ENCODE results near the gene PTGER3. TPM values are rescaled to one million over a fixed set of nuclear protein-coding genes. Genes with fewer than 3 reads are reported as not detected.

PTGER3 gene
- total and polyA plus RNA-seq, 7 donors: 0.46 to 52.4 (median 26.8) TPM

GRCh38 chr1:71054281-71054731 lies 6.7 kb upstream of the PTGER3 start:
- intact Hi-C loops (cut with DNase I): loop anchor here (5.0 kb wide), 1 partner anchor 617 kb away; no protein-coding TSS in a partner anchor
- Histone ChIP-seq H3K27me3 (no peaks in the 10 kb centered on the region), H3K4me1 (no peaks in the 10 kb centered on the region), H3K27ac (no peak overlapping the region), H3K36me3 (peaks cover 0 to 16% (median 0%) of the 10 kb centered on the region in 4 donors), H3K4me3 (no peak overlapping the region), H3K9me3 (no peaks in the 10 kb centered on the region)
- DNase-seq: no peak
- TF ChIP-seq POLR2A (IDR thresholded peaks at IDR 0.05): no peak
- TF ChIP-seq POLR2AphosphoS5 (IDR thresholded peaks at IDR 0.05): peak in 2 of 4 donors; percentile 8 to 45
- 68 to 81% methylated on average over 15 of the region's 15 CpGs for WGBS, 2 donors

DNA sequence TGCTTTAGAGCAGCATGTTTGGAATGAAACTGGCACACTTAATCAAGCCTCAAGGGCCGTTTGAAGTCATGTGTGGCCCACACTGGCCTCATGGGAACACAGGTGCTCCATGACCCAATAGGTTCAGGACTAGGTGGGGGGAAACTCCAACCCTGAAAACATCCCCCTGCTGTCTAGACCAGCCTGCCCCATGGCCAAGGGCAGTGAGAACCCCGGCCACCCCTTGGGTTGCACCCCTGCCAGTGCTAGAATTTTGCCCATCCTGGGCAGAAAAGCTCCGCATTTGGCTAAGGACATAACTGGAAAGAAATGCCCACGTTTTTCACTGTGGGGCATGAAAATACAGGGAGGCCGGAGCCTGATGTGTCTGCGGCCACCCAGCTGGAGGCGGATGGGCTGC lies 6.1 kb upstream of the PTGER3 start:
- peaks cover 0 to 11% (median 0%) of the 10 kb centered on the region in 4 donors for H3K36me3 ChIP-seq
- no peak for DNase-seq
- TF ChIP-seq EP300 (IDR thresholded peaks at IDR 0.05) (no peak), POLR2AphosphoS5 (IDR thresholded peaks at IDR 0.05) (peak in 1 of 4 donors; percentile 18), POLR2A (IDR thresholded peaks at IDR 0.05) (no peak)
- TF ChIP-seq, protein P1, sequence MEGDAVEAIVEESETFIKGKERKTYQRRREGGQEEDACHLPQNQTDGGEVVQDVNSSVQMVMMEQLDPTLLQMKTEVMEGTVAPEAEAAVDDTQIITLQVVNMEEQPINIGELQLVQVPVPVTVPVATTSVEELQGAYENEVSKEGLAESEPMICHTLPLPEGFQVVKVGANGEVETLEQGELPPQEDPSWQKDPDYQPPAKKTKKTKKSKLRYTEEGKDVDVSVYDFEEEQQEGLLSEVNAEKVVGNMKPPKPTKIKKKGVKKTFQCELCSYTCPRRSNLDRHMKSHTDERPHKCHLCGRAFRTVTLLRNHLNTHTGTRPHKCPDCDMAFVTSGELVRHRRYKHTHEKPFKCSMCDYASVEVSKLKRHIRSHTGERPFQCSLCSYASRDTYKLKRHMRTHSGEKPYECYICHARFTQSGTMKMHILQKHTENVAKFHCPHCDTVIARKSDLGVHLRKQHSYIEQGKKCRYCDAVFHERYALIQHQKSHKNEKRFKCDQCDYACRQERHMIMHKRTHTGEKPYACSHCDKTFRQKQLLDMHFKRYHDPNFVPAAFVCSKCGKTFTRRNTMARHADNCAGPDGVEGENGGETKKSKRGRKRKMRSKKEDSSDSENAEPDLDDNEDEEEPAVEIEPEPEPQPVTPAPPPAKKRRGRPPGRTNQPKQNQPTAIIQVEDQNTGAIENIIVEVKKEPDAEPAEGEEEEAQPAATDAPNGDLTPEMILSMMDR (IDR thresholded peaks at IDR 0.05): no peak
- WGBS, 2 donors: 70 to 82% methylated on average over 7 of the region's 7 CpGs
- intact Hi-C loops (cut with DNase I): loop anchor here (5.0 kb wide), 1 partner anchor 616 kb away; no protein-coding TSS in a partner anchor
- no peaks in the 10 kb centered on the region for H3K4me1 ChIP-seq
- H3K4me3 ChIP-seq: no peak overlapping the region
- no peak overlapping the region for H3K27ac ChIP-seq
- no peaks in the 10 kb centered on the region for H3K9me3 ChIP-seq
- no peaks in the 10 kb centered on the region for H3K27me3 ChIP-seq

GRCh38 chr1:71053146-71053545 lies 5.5 kb upstream of the PTGER3 start:
- TF ChIP-seq POLR2AphosphoS5 (IDR thresholded peaks at IDR 0.05) (peak in 1 of 4 donors; percentile 28), POLR2A (IDR thresholded peaks at IDR 0.05) (no peak)
- no peak for DNase-seq
- Histone ChIP-seq H3K36me3 (peaks cover 0 to 5% (median 0%) of the 10 kb centered on the region in 4 donors), H3K4me3 (no peak overlapping the region), H3K27me3 (peaks cover 0 to 1% (median 0%) of the 10 kb centered on the region in 3 donors), H3K4me1 (peaks cover 0 to 6% (median under 1%) of the 10 kb centered on the region in 4 donors), H3K27ac (no peak overlapping the region), H3K9me3 (no peaks in the 10 kb centered on the region)
- intact Hi-C loops (cut with DNase I): loop anchor here (5.0 kb wide), 1 partner anchor 616 kb away; no protein-coding TSS in a partner anchor
- WGBS, 2 donors: 13 to 50% methylated on average over 1 of the region's 1 CpG

- H3K4me3 ChIP-seq: no peak overlapping the region
- TF ChIP-seq EP300 (IDR thresholded peaks at IDR 0.05): no peak
- TF ChIP-seq, protein P1 (IDR thresholded peaks at IDR 0.05): peak; percentile 50 to 82 (median 67)
- no peak overlapping the region for H3K27ac ChIP-seq
- no peaks in the 10 kb centered on the region for H3K9me3 ChIP-seq
- intact Hi-C loops (cut with DNase I): loop anchor here (1.0 to 10.0 kb wide), 4 partner anchors 95 to 613 kb away; no protein-coding TSS in a partner anchor
- H3K4me1 ChIP-seq: peaks cover 0 to 26% (median 18%) of the 10 kb centered on the region in 4 donors
- DNase-seq: no peak
- 0 to 2% methylated on average over 1 of the region's 1 CpG for WGBS, 2 donors
- no peaks in the 10 kb centered on the region for H3K36me3 ChIP-seq
- H3K27me3 ChIP-seq: peaks cover 3 to 18% (median 6%) of the 10 kb centered on the region in 3 donors
These were observed 2.5 kb upstream of the PTGER3 start for GRCh38 chr1:71049951-71050598.

DNA sequence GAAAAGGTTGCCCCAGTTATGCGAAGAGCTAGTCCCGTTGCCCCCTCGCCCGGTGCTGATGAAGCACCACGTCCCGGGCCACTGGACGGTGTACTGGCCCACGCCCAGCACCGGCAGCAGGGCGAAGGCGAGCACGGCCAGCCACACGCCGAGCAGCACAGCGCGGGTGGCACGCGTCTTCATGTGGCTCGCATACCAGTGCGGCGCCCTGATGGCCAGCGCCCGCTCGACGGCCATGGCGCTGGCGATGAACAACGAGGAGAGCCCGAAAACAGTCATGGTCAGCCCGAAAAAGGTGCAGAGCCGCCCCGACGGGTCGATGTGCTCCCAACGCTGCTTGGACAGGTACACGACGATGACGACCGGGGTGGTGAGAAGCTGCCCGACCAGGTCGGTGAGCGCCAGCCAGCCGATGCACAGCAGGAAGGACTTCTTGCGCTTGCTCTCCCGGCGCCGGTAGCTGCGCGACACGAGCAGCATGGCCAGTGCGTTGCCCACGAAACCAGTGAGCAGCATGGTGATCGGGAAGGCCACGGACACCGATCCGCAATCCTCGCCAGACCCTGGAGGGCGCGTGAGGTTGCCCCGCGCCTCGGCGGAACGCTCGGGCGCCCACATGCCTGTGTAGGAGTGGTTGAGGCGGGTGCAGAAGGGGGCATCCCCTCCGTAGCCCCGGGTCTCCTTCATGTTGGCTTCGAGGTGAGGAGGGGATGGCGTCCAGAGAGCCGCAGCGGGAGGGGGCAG lies 553 bp downstream of the PTGER3 start:
- H3K27ac ChIP-seq: peak overlapping the region; percentile 33 to 71 (median 57)
- 4 to 9% methylated on average over 73 of the region's 73 CpGs for WGBS, 2 donors
- H3K36me3 ChIP-seq: no peaks in the 10 kb centered on the region
- H3K9me3 ChIP-seq: no peaks in the 10 kb centered on the region
- intact Hi-C loops (cut with DNase I): loop anchor here (10.0 kb wide), 1 partner anchor 92 kb away; no protein-coding TSS in a partner anchor
- peaks cover 0 to 29% (median 23%) of the 10 kb centered on the region in 4 donors for H3K4me1 ChIP-seq
- peak overlapping the region; percentile 47 to 81 (median 69) for H3K4me3 ChIP-seq
- TF ChIP-seq, protein P1 (IDR thresholded peaks at IDR 0.05): no peak
- no peak for TF ChIP-seq EP300 (IDR thresholded peaks at IDR 0.05)
- no peak for TF ChIP-seq POLR2A (IDR thresholded peaks at IDR 0.05)
- TF ChIP-seq POLR2AphosphoS5 (IDR thresholded peaks at IDR 0.05): no peak
- H3K27me3 ChIP-seq: peaks cover 3 to 18% (median 6%) of the 10 kb centered on the region in 3 donors
- DNase-seq: peak; percentile 67

Data from sigmoid colon (tissue), 7 donors.